Erythroblast (primary cell): ENCODE data around the gene C11orf87.

Source experiments
- GATA1 ChIP-seq: IDR thresholded peaks from 2 replicates; pipeline ENCODE4 v1.6.1; 2011; ENCODE audit warnings: low read depth, mild to moderate bottlenecking, control low read depth, low read length, moderate library complexity
- POLR2A ChIP-seq: IDR thresholded peaks from 2 replicates; pipeline ENCODE4 v1.6.1; 2011; ENCODE audit warnings: mild to moderate bottlenecking, low read length

DNA sequence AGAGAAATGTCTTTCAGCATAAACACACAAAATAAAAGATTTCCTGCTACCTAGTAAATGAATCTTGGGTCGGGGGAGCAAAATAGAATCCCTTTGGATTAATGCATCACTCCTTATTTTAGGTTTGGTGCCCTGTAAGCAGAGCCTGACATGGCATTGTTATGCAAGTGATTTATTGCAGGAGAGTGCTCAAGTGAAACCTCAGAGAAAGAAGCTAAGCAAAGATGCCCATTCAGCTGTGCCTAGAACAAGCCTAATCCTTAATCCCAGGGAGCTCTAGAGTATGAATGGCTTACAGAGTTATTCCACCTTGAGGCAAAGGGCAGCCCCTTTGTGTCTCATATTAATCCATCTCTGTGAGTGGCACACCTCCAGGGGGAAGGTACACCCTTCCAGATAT lies 21.1 kb downstream of the C11orf87 start:
- no peak for TF ChIP-seq POLR2A
- no peak for TF ChIP-seq GATA1
